Gastrocnemius medialis (tissue), 4 donors: ENCODE data around the gene SH3GL2.

Source experiments
- CTCF ChIP-seq, 5 experiments: fragments of 450-650 bp in 3 of 5; fragments of 200-600 bp in 2 of 5; sonication (generic) in 2 of 5; IDR thresholded peaks in 4 of 5; conservative IDR thresholded peaks in 1 of 5; 1 replicate in 4 of 5; 2 replicates in 1 of 5; pipeline ENCODE4 v1.5.1; 2016 to 2019; ENCODE audit warnings: antibody characterized with exemption in 5 of 5, mild to moderate bottlenecking in 3 of 5, moderate library complexity in 3 of 5
- POLR2A ChIP-seq, 2 donors: fragments of 450-650 bp; IDR thresholded peaks; one replicate each; pipeline ENCODE4 v1.6.1; 2017; ENCODE audit warnings: antibody characterized with exemption in 2 of 2, mild to moderate bottlenecking in 2 of 2, moderate library complexity in 2 of 2

GRCh38 chr9:17807613-17808282 is 228.9 kb downstream of the SH3GL2 start:
- no peak for TF ChIP-seq CTCF (IDR thresholded peaks at IDR 0.05 in 4 of 5, conservative IDR thresholded peaks at IDR 0.05 in 1 of 5)
- TF ChIP-seq POLR2A (IDR thresholded peaks at IDR 0.05), result no peak
